HG02678 (cell line): Measurements from ENCODE around the gene PDE4B.

Experiments
- ATAC-seq: cut with Tn5 transposase; IDR thresholded peaks from one replicate; pipeline ENCODE4 v1.9.1; 2021; ENCODE audit warnings: mild to moderate bottlenecking, moderate library complexity; ENCODE audit not compliant: unreplicated experiment

Gene PDE4B

GRCh38 chr1:66350001-66350547, 557.4 kb downstream of the PDE4B start:
- peak; percentile 67 for ATAC-seq

GRCh38 chr1:66351478-66351877, 558.8 kb downstream of the PDE4B start:
- ATAC-seq: peak; percentile 32

GRCh38 chr1:66351913-66352312, 559.2 kb downstream of the PDE4B start:
- ATAC-seq: peak; percentile 39

GRCh38 chr1:66352792-66353191, 560.1 kb downstream of the PDE4B start:
- no peak for ATAC-seq

GRCh38 chr1:66353257-66353656, 560.6 kb downstream of the PDE4B start:
- ATAC-seq: no peak

- no peak for ATAC-seq
Measured at GRCh38 chr1:66354311-66355201, 561.9 kb downstream of the PDE4B start.

- ATAC-seq: no peak
Measured at GRCh38 chr1:66355756-66356155, 563.1 kb downstream of the PDE4B start.

GRCh38 chr1:66356605-66357004, 563.9 kb downstream of the PDE4B start:
- no peak for ATAC-seq

GRCh38 chr1:66357021-66357420, 564.3 kb downstream of the PDE4B start:
- ATAC-seq: no peak

- ATAC-seq: no peak
Measured at GRCh38 chr1:66357478-66358197, 564.9 kb downstream of the PDE4B start.

GRCh38 chr1:66359269-66359668, 566.6 kb downstream of the PDE4B start:
- ATAC-seq: no peak

GRCh38 chr1:66359815-66360214, 567.1 kb downstream of the PDE4B start:
- ATAC-seq: no peak

- ATAC-seq: peak; percentile 37
Measured at GRCh38 chr1:66360285-66360724, 567.6 kb downstream of the PDE4B start.

GRCh38 chr1:66364578-66365391, 572.1 kb downstream of the PDE4B start:
- ATAC-seq: peak; percentile 69

- ATAC-seq: no peak
Measured at GRCh38 chr1:66365635-66366034, 572.9 kb downstream of the PDE4B start.

- ATAC-seq: no peak
Measured at GRCh38 chr1:66366634-66367033, 573.9 kb downstream of the PDE4B start.

GRCh38 chr1:66367369-66367768, 574.7 kb downstream of the PDE4B start:
- no peak for ATAC-seq

- no peak for ATAC-seq
Measured at GRCh38 chr1:66368261-66368660, 575.6 kb downstream of the PDE4B start.

- ATAC-seq: peak; percentile 36
Measured at GRCh38 chr1:66370462-66370971, 577.8 kb downstream of the PDE4B start.

GRCh38 chr1:66371233-66372005, 578.7 kb downstream of the PDE4B start:
- ATAC-seq: peak; percentile 28
